Measurements from ENCODE around the gene DIS3L2.

- TF ChIP-seq CTCF (IDR thresholded peaks at IDR 0.05; ENCODE audit: low read length) (no peak), EZH2 (IDR thresholded peaks at IDR 0.05; ENCODE audit: borderline replicate concordance, low read length) (no peak)
These were observed 289.0 kb downstream of the DIS3L2 start for GRCh38 chr2:232250246-232251175.

All from OCI-LY1 (cell line).